ENCODE data around the gene ADD3. TPM values are rescaled to one million over a fixed set of nuclear protein-coding genes. Genes with fewer than 3 reads are reported as not detected.

ADD3 gene
- total RNA-seq, 6 experiments from 2014 or later = 11.7 to 71.3 (median 16.2) TPM

DNA sequence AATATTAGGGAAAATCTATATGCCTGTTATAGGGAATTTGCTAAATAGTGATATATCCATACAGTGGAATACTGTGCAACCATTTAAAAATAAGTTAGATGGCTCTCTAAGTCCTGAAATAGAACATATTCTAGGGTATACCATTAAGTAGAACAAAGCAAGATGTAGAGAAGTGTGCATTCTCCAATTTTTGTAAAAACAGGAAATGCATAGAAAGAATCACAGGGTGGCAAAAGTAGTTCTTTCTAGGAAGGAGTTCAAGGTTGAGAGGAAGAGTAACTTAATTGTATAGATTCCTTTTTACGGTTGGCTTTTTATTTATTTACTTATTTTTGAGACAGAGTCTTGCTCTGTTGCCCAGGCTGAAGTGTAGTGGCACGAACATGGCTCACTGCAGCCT is 43.7 kb downstream of the ADD3 start:
- peaks cover 0 to 13% (median 0%) of the 10 kb centered on the region in 4 donors for H3K4me1 ChIP-seq
- intact Hi-C loops (cut with DNase I) = no loop called here
- H3K36me3 ChIP-seq = no peaks in the 10 kb centered on the region
- DNase-seq (no peak), ATAC-seq (no peak)
- H3K27ac ChIP-seq = no peak overlapping the region
- no peaks in the 10 kb centered on the region for H3K27me3 ChIP-seq
- WGBS (ENCODE audit: insufficient coverage, low coverage, low lambda C conversion rate, missing lambda C conversion rate) = 77% methylated on average over 2 of the region's 2 CpGs
- no peak overlapping the region for H3K4me3 ChIP-seq
- TF ChIP-seq POLR2A (IDR thresholded peaks at IDR 0.05) (no peak), CTCF (IDR thresholded peaks at IDR 0.05) (no peak)
- no peaks in the 10 kb centered on the region for H3K9me3 ChIP-seq

- intact Hi-C loops (cut with DNase I) = no loop called here
- Histone ChIP-seq H3K4me1 (peaks cover 0 to 14% (median 0%) of the 10 kb centered on the region in 4 donors), H3K27ac (no peak overlapping the region), H3K4me3 (no peak overlapping the region), H3K36me3 (no peaks in the 10 kb centered on the region), H3K27me3 (no peaks in the 10 kb centered on the region), H3K9me3 (no peaks in the 10 kb centered on the region)
- DNase-seq (no peak), ATAC-seq (no peak)
- TF ChIP-seq CTCF (IDR thresholded peaks at IDR 0.05) = no peak
- no peak for TF ChIP-seq POLR2A (IDR thresholded peaks at IDR 0.05)
These were observed 45.1 kb downstream of the ADD3 start for GRCh38 chr10:110052916-110053315.

DNA sequence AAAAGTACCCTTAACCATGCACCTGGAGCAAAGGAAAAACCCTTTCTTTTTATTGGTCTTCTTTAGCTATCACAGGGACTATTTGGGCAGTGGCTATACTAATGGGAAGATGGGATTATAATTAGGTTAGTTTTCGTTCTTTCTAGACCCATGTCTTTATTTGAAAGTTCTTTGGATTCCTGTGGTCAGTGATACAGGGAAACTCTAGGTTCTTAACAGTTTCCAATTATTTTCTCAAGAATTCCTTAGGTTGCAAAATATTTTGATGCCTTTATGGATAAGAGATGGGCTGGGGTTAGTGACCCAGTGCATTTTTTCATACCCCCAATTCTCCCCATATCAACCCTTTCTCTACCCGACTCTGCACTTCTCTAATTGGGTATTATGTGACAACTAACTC is 49.0 kb downstream of the ADD3 start:
- no peak for TF ChIP-seq POLR2A (IDR thresholded peaks at IDR 0.05)
- no peak for TF ChIP-seq CTCF (IDR thresholded peaks at IDR 0.05)
- H3K27me3 ChIP-seq = no peaks in the 10 kb centered on the region
- ATAC-seq (no peak), DNase-seq (no peak)
- H3K4me1 ChIP-seq = peaks cover 0 to 14% (median 0%) of the 10 kb centered on the region in 4 donors
- H3K27ac ChIP-seq = no peak overlapping the region
- no peak overlapping the region for H3K4me3 ChIP-seq
- WGBS (ENCODE audit: insufficient coverage, low coverage, low lambda C conversion rate, missing lambda C conversion rate) = 79% methylated on average over 2 of the region's 2 CpGs
- no peaks in the 10 kb centered on the region for H3K36me3 ChIP-seq
- no peaks in the 10 kb centered on the region for H3K9me3 ChIP-seq
- intact Hi-C loops (cut with DNase I) = no loop called here

GRCh38 chr10:110057456-110057855 is 49.7 kb downstream of the ADD3 start:
- 77% methylated on average over 1 of the region's 1 CpG for WGBS (ENCODE audit: insufficient coverage, low coverage, low lambda C conversion rate, missing lambda C conversion rate)
- Histone ChIP-seq H3K4me3 (no peak overlapping the region), H3K27ac (no peak overlapping the region), H3K9me3 (no peaks in the 10 kb centered on the region), H3K36me3 (no peaks in the 10 kb centered on the region), H3K4me1 (peaks cover 0 to 14% (median 0%) of the 10 kb centered on the region in 4 donors), H3K27me3 (no peaks in the 10 kb centered on the region)
- DNase-seq = no peak
- TF ChIP-seq CTCF (IDR thresholded peaks at IDR 0.05) (no peak), POLR2A (IDR thresholded peaks at IDR 0.05) (no peak)
- intact Hi-C loops (cut with DNase I) = no loop called here
- ATAC-seq = no peak

DNA sequence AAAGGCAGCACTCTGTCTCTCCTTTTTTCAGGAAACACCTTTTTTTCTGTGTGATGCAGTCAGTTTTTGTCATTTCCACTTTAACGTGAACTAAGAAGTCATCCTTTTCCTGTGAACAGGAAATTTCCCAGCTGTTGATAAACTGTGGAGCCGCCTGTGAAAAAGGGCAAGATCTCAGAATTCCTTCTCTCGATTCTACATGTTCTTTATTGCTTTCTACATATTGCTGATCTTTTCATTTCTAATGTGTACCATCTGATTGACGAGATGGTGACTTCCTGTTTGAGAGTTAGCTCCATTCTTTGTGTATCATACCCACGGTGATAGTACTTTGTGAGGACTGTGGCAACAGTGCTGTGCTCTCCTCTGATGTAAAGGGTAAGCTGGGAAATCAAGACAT is 50.4 kb downstream of the ADD3 start:
- Histone ChIP-seq H3K4me3 (no peak overlapping the region), H3K36me3 (no peaks in the 10 kb centered on the region), H3K9me3 (no peaks in the 10 kb centered on the region), H3K27me3 (no peaks in the 10 kb centered on the region), H3K4me1 (peaks cover 0 to 14% (median 0%) of the 10 kb centered on the region in 4 donors), H3K27ac (peak overlapping the region in 1 of 3 donors; percentile 13)
- ATAC-seq (peak in 2 of 4 donors; percentile 22 to 25), DNase-seq (no peak)
- 29% methylated on average over 5 of the region's 5 CpGs for WGBS (ENCODE audit: insufficient coverage, low coverage, low lambda C conversion rate, missing lambda C conversion rate)
- intact Hi-C loops (cut with DNase I) = no loop called here
- TF ChIP-seq POLR2A (IDR thresholded peaks at IDR 0.05) = no peak
- TF ChIP-seq CTCF (IDR thresholded peaks at IDR 0.05) = no peak

Data from right lobe of liver (tissue), 6 donors.